ENCODE results near the gene SELPLG.

SELPLG gene

GRCh38 chr12:108612788-108613282 is 20.9 kb downstream of the SELPLG start:
- no peak for DNase-seq
- Histone ChIP-seq H3K4me1 (ENCODE audit: insufficient read depth, low read length) (peaks cover 16% of the 10 kb centered on the region), H4K20me1 (ENCODE audit: insufficient read depth, low read length) (no peaks in the 10 kb centered on the region), H3K27ac (ENCODE audit: low read length) (no peak overlapping the region), H3K27me3 (ENCODE audit: insufficient read depth, low read length, poor library complexity) (no peaks in the 10 kb centered on the region), H2AFZ (ENCODE audit: low read depth, low read length) (no peak overlapping the region), H3K79me2 (ENCODE audit: insufficient read depth, low read length) (no peaks in the 10 kb centered on the region), H3K36me3 (ENCODE audit: insufficient read depth, low read length) (no peaks in the 10 kb centered on the region), H3K9me3 (ENCODE audit: insufficient read depth, low read length, severe bottlenecking) (peaks cover 4% of the 10 kb centered on the region), H3K4me2 (ENCODE audit: insufficient read depth, low read length) (no peak overlapping the region), H3K4me3 (ENCODE audit: low read depth in 1 of 2, low read length in 2 of 2) (no peak overlapping the region), H3K9ac (ENCODE audit: low read depth, low read length) (no peak overlapping the region)
- ATAC-seq (ENCODE audit: insufficient read depth, low read depth): no peak
- TF ChIP-seq EZH2 (IDR thresholded peaks at IDR 0.05; ENCODE audit: borderline replicate concordance, low read depth, low read length, severe bottlenecking) (no peak), CTCF (IDR thresholded peaks at IDR 0.05; ENCODE audit: borderline replicate concordance, extremely low read depth, low read length, poor library complexity, severe bottlenecking) (no peak)

- no peak for TF ChIP-seq EZH2 (IDR thresholded peaks at IDR 0.05; ENCODE audit: borderline replicate concordance, low read depth, low read length, severe bottlenecking)
- TF ChIP-seq CTCF (IDR thresholded peaks at IDR 0.05; ENCODE audit: borderline replicate concordance, extremely low read depth, low read length, poor library complexity, severe bottlenecking): peak; percentile 73
- no peak overlapping the region for H3K9ac ChIP-seq (ENCODE audit: low read depth, low read length)
- DNase-seq: peak; percentile 64
- no peaks in the 10 kb centered on the region for H3K79me2 ChIP-seq (ENCODE audit: insufficient read depth, low read length)
- H2AFZ ChIP-seq (ENCODE audit: low read depth, low read length): no peak overlapping the region
- no peaks in the 10 kb centered on the region for H4K20me1 ChIP-seq (ENCODE audit: insufficient read depth, low read length)
- H3K9me3 ChIP-seq (ENCODE audit: insufficient read depth, low read length, severe bottlenecking): peaks cover 4% of the 10 kb centered on the region
- no peak overlapping the region for H3K4me2 ChIP-seq (ENCODE audit: insufficient read depth, low read length)
- no peaks in the 10 kb centered on the region for H3K27me3 ChIP-seq (ENCODE audit: insufficient read depth, low read length, poor library complexity)
- ATAC-seq (ENCODE audit: insufficient read depth, low read depth): peak; percentile 32; the same call in 1 of the 3 replicates
- H3K27ac ChIP-seq (ENCODE audit: low read length): no peak overlapping the region
- no peaks in the 10 kb centered on the region for H3K36me3 ChIP-seq (ENCODE audit: insufficient read depth, low read length)
- H3K4me3 ChIP-seq (ENCODE audit: low read depth in 1 of 2, low read length in 2 of 2): no peak overlapping the region
- H3K4me1 ChIP-seq (ENCODE audit: insufficient read depth, low read length): peaks cover 7% of the 10 kb centered on the region
These were observed 21.7 kb downstream of the SELPLG start for GRCh38 chr12:108611884-108612415.

- Histone ChIP-seq H3K79me2 (ENCODE audit: insufficient read depth, low read length) (no peaks in the 10 kb centered on the region), H3K27me3 (ENCODE audit: insufficient read depth, low read length, poor library complexity) (no peaks in the 10 kb centered on the region), H3K4me1 (ENCODE audit: insufficient read depth, low read length) (no peaks in the 10 kb centered on the region), H3K4me2 (ENCODE audit: insufficient read depth, low read length) (no peak overlapping the region), H4K20me1 (ENCODE audit: insufficient read depth, low read length) (no peaks in the 10 kb centered on the region), H3K27ac (ENCODE audit: low read length) (no peak overlapping the region), H3K9ac (ENCODE audit: low read depth, low read length) (no peak overlapping the region), H3K4me3 (ENCODE audit: low read depth in 1 of 2, low read length in 2 of 2) (no peak overlapping the region), H3K9me3 (ENCODE audit: insufficient read depth, low read length, severe bottlenecking) (peaks cover 4% of the 10 kb centered on the region), H3K36me3 (ENCODE audit: insufficient read depth, low read length) (no peaks in the 10 kb centered on the region), H2AFZ (ENCODE audit: low read depth, low read length) (no peak overlapping the region)
- no peak for ATAC-seq (ENCODE audit: insufficient read depth, low read depth)
- no peak for DNase-seq
- TF ChIP-seq CTCF (IDR thresholded peaks at IDR 0.05; ENCODE audit: borderline replicate concordance, extremely low read depth, low read length, poor library complexity, severe bottlenecking) (no peak), EZH2 (IDR thresholded peaks at IDR 0.05; ENCODE audit: borderline replicate concordance, low read depth, low read length, severe bottlenecking) (no peak)
These were observed 22.7 kb downstream of the SELPLG start for GRCh38 chr12:108610856-108611605.
